ENCODE results near the gene AMPD2. TPM values are rescaled to one million over a fixed set of nuclear protein-coding genes. Genes with fewer than 3 reads are reported as not detected.

Gene AMPD2
- total and polyA plus RNA-seq, 4 donors = 16.7 to 57.4 (median 44.5) TPM

- no peak overlapping the region for H3K4me3 ChIP-seq
- H3K27ac ChIP-seq (ENCODE audit: low read depth in 1 of 2, low read length in 1 of 2) = peak overlapping the region; percentile 70 to 77
- H3K9me3 ChIP-seq (ENCODE audit: control insufficient read depth in 4 of 4, insufficient read depth in 3 of 4, low read length in 3 of 4) = no peaks in the 10 kb centered on the region
- DNase-seq (no peak), ATAC-seq (ENCODE audit: insufficient read depth, low FRiP score) (no peak)
- WGBS, 2 donors = 38 to 46% methylated on average over 9 of the region's 9 CpGs
- H3K27me3 ChIP-seq (ENCODE audit: control insufficient read depth in 3 of 3, insufficient read depth in 3 of 3, low read length in 2 of 3) = no peaks in the 10 kb centered on the region
- TF ChIP-seq CTCF (IDR thresholded peaks at IDR 0.05; ENCODE audit: control extremely low read depth, extremely low read depth) = no peak
- H3K9ac ChIP-seq (ENCODE audit: insufficient read depth in 1 of 2, low read length in 2 of 2) = peak overlapping the region; percentile 68 to 81
- no peaks in the 10 kb centered on the region for H3K36me3 ChIP-seq (ENCODE audit: control insufficient read depth in 4 of 4, insufficient read depth in 4 of 4, low read length in 4 of 4)
- peaks cover 0 to 42% (median 19%) of the 10 kb centered on the region in 5 donors for H3K4me1 ChIP-seq (ENCODE audit: control insufficient read depth in 5 of 5, insufficient read depth in 5 of 5, low read length in 5 of 5)
These were observed 719 bp upstream of the AMPD2 start for GRCh38 chr1:109618661-109619575.

- Histone ChIP-seq H3K9me3 (ENCODE audit: control insufficient read depth in 4 of 4, insufficient read depth in 3 of 4, low read length in 3 of 4) (no peaks in the 10 kb centered on the region), H3K9ac (ENCODE audit: insufficient read depth in 1 of 2, low read length in 2 of 2) (peak overlapping the region; percentile 68 to 88), H3K27ac (ENCODE audit: low read depth in 1 of 2, low read length in 1 of 2) (peak overlapping the region; percentile 67 to 88), H3K4me3 (peak overlapping the region; percentile 51), H3K4me1 (ENCODE audit: control insufficient read depth in 5 of 5, insufficient read depth in 5 of 5, low read length in 5 of 5) (peaks cover 0 to 56% (median 23%) of the 10 kb centered on the region in 5 donors), H3K27me3 (ENCODE audit: control insufficient read depth in 3 of 3, insufficient read depth in 3 of 3, low read length in 2 of 3) (no peaks in the 10 kb centered on the region), H3K36me3 (ENCODE audit: control insufficient read depth in 4 of 4, insufficient read depth in 4 of 4, low read length in 4 of 4) (no peaks in the 10 kb centered on the region)
- DNase-seq (peak; percentile 68 to 80 (median 70)), ATAC-seq (ENCODE audit: insufficient read depth, low FRiP score) (peak; percentile 9)
- WGBS, 2 donors = 0% methylated on average over 9 of the region's 9 CpGs
- no peak for TF ChIP-seq CTCF (IDR thresholded peaks at IDR 0.05; ENCODE audit: control extremely low read depth, extremely low read depth)
These were observed 759 bp downstream of the AMPD2 start for GRCh38 chr1:109620401-109620791.

GRCh38 chr1:109620841-109621286 lies 1.2 kb downstream of the AMPD2 start:
- 1% methylated on average over 18 of the region's 18 CpGs for WGBS, 2 donors
- no peak for TF ChIP-seq CTCF (IDR thresholded peaks at IDR 0.05; ENCODE audit: control extremely low read depth, extremely low read depth)
- Histone ChIP-seq H3K4me3 (peak overlapping the region; percentile 51), H3K4me1 (ENCODE audit: control insufficient read depth in 5 of 5, insufficient read depth in 5 of 5, low read length in 5 of 5) (peaks cover 0 to 61% (median 23%) of the 10 kb centered on the region in 5 donors), H3K36me3 (ENCODE audit: control insufficient read depth in 4 of 4, insufficient read depth in 4 of 4, low read length in 4 of 4) (peaks cover 0 to 2% (median 0%) of the 10 kb centered on the region in 4 donors), H3K27me3 (ENCODE audit: control insufficient read depth in 3 of 3, insufficient read depth in 3 of 3, low read length in 2 of 3) (no peaks in the 10 kb centered on the region), H3K27ac (ENCODE audit: low read depth in 1 of 2, low read length in 1 of 2) (peak overlapping the region; percentile 67 to 88), H3K9ac (ENCODE audit: insufficient read depth in 1 of 2, low read length in 2 of 2) (peak overlapping the region in 1 of 2 donors; percentile 88), H3K9me3 (ENCODE audit: control insufficient read depth in 4 of 4, insufficient read depth in 3 of 4, low read length in 3 of 4) (no peaks in the 10 kb centered on the region)
- DNase-seq (peak; percentile 96 to 97 (median 97)), ATAC-seq (ENCODE audit: insufficient read depth, low FRiP score) (peak; percentile 79)
